Tibial nerve (tissue), 4 donors: ENCODE measurements around the gene GSTM5. TPM values are rescaled to one million over a fixed set of nuclear protein-coding genes. Genes with fewer than 3 reads are reported as not detected.

Source experiments
- DNase-seq, 2 donors: peaks; one replicate each; pipeline ENCODE4 v3.0.0-alpha.2; 2019; ENCODE audit warnings: low spot score in 2 of 2
- H3K27ac ChIP-seq, 4 donors: fragments of 200-600 bp; sonication (generic) in 3 of 4; one replicate each; pipeline ENCODE4 v1.5.1; 2017 to 2019; ENCODE audit warnings: mild to moderate bottlenecking in 1 of 4
- H3K27me3 ChIP-seq, 2 donors: fragments of 200-600 bp; sonication (generic) in 1 of 2; one replicate each; pipeline versions ENCODE4 v1.5.1 to v1.6.0; 2017 to 2019
- H3K36me3 ChIP-seq, 3 donors: fragments of 200-600 bp; sonication (generic); one replicate each; pipeline ENCODE4 v1.5.1; 2018 to 2019
- H3K4me1 ChIP-seq, 4 donors: fragments of 200-600 bp; sonication (generic) in 3 of 4; one replicate each; pipeline ENCODE4 v1.5.1; 2017 to 2019
- H3K4me3 ChIP-seq, 4 donors: fragments of 200-600 bp; sonication (generic) in 3 of 4; one replicate each; pipeline ENCODE4 v1.5.1; 2017 to 2019; ENCODE audit warnings: mild to moderate bottlenecking in 1 of 4, moderate library complexity in 1 of 4
- H3K9me3 ChIP-seq, 4 donors: fragments of 200-600 bp; sonication (generic) in 3 of 4; one replicate each; pipeline ENCODE4 v1.5.1; 2017 to 2019
- EP300 ChIP-seq, 2 donors: sonication (generic); formaldehyde crosslinking; IDR thresholded peaks; one replicate each; pipeline ENCODE4 v1.6.1; 2017; ENCODE audit warnings: antibody characterized with exemption in 2 of 2, mild to moderate bottlenecking in 1 of 2
- POLR2A ChIP-seq, 2 donors: fragments of 450-650 bp; IDR thresholded peaks; one replicate each; pipeline ENCODE4 v1.6.1; 2017; ENCODE audit warnings: antibody characterized with exemption in 2 of 2, mild to moderate bottlenecking in 2 of 2, moderate library complexity in 2 of 2
- WGBS, 2 donors: methylation state at CpG; one replicate each; pipeline ENCODE4 v1.1.5; 2018; 5-methylcytosine and 5-hydroxymethylcytosine counted together
- total RNA-seq, 4 donors: library from RNA; depleted of rRNA; stranded (reverse); fragments of >200 nt; gene quantifications; one replicate each; pipeline ENCODE4 v1.1.0, GENCODE V29; 2016
- TF ChIP-seq, protein P1 (sequence below), 5 experiments: fragments of 200-600 bp in 3 of 5; fragments of 450-650 bp in 2 of 5; sonication (generic) in 3 of 5; IDR thresholded peaks; one replicate each; pipeline ENCODE4 v1.5.1; 2016 to 2019; ENCODE audit warnings: antibody characterized with exemption in 5 of 5, mild to moderate bottlenecking in 3 of 5, moderate library complexity in 2 of 5

Gene GSTM5
- total RNA-seq, 4 donors from 2014 or later, result 1.1 to 9.2 (median 2.8) TPM

DNA sequence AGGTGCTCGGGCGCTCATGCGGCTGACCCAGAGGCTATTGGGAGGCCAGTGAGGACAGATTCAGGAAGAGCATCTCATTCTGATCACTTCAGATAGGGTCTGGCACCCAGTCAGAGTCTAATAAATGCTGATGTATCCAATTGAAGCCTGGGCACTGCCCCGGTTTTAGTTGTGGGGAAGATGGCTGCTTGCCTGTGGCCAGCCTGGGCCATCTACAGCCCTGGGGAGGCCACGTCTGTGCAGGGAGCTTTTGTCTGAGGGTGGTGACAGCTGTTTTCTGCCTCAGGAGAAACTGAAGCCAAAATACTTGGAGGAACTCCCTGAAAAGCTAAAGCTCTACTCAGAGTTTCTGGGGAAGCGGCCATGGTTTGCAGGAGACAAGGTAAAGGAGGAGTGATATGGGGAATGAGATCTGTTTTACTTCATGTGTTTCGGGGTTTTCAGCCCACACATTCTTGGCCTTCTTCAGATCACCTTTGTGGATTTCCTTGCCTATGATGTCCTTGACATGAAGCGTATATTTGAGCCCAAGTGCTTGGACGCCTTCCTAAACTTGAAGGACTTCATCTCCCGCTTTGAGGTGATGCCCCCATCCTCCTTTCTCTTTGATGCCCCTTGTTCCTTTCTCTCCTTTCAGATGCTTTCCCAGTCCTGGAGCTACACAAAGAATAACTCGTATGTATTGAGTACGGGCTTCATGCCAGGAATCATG, 2.8 kb downstream of the GSTM5 start:
- WGBS, 2 donors, result 86 to 88% methylated on average over 12 of the region's 12 CpGs
- Histone ChIP-seq H3K9me3 (no peaks in the 10 kb centered on the region), H3K4me1 (peaks cover 0 to 13% (median 0%) of the 10 kb centered on the region in 4 donors), H3K36me3 (no peaks in the 10 kb centered on the region), H3K27me3 (peaks cover 0 to 7% of the 10 kb centered on the region in 2 donors), H3K27ac (no peak overlapping the region), H3K4me3 (no peak overlapping the region)
- TF ChIP-seq POLR2A (IDR thresholded peaks at IDR 0.05) (no peak), EP300 (IDR thresholded peaks at IDR 0.05) (no peak)
- TF ChIP-seq, protein P1, sequence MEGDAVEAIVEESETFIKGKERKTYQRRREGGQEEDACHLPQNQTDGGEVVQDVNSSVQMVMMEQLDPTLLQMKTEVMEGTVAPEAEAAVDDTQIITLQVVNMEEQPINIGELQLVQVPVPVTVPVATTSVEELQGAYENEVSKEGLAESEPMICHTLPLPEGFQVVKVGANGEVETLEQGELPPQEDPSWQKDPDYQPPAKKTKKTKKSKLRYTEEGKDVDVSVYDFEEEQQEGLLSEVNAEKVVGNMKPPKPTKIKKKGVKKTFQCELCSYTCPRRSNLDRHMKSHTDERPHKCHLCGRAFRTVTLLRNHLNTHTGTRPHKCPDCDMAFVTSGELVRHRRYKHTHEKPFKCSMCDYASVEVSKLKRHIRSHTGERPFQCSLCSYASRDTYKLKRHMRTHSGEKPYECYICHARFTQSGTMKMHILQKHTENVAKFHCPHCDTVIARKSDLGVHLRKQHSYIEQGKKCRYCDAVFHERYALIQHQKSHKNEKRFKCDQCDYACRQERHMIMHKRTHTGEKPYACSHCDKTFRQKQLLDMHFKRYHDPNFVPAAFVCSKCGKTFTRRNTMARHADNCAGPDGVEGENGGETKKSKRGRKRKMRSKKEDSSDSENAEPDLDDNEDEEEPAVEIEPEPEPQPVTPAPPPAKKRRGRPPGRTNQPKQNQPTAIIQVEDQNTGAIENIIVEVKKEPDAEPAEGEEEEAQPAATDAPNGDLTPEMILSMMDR (IDR thresholded peaks at IDR 0.05), result no peak
- DNase-seq, result no peak

DNA sequence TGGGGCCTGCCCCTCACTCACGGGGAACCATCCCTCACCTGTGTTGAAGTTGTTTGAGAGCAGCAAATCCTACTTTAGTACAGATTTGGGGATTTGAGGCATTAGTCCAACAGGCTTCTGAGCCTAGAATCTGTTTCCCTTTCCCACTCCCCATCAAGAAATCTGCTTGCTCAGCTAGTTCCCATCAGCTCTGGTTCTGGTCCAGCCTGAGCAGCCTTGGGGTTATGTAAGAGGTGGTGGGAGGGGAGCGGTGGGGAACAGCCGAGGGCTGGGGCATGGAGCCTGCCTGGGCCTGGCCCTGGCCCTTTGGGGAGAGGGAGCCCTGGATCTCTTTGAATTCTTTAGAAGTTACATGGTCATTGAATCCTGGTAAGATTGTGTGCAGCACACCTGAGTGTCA, 4.1 kb downstream of the GSTM5 start:
- H3K27ac ChIP-seq, result peak overlapping the region in 1 of 4 donors; percentile 10

DNA sequence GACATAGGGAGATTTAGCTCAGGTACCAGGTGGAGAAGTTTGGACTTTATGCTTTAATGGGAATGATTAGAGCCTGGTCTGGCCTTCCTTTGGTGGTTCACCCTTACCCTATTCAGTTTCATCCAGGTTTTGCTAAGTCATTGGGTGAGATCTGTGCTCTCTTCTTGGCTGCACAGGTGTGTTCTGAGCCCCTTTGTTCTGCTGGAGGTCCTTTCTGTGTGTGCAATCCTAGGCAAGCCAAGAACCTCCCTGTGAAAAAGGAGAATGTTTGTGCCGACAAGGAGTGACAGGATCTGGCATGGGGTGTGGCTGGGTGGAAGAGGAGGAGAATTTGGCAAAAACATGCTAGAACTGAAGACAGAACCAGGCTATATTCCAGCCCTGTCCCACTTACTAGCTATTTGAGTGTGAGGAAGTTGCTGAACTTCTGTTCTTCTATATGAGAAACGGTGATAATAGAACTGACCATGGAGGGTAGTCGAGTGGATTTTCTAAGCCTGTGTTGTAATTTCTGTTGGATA, 4.6 kb downstream of the GSTM5 start:
- no peaks in the 10 kb centered on the region for H3K9me3 ChIP-seq
- no peak overlapping the region for H3K4me3 ChIP-seq
- H3K27ac ChIP-seq, result peak overlapping the region in 1 of 4 donors; percentile 15
- DNase-seq, result no peak
- no peaks in the 10 kb centered on the region for H3K36me3 ChIP-seq
- peaks cover 0 to 13% (median 0%) of the 10 kb centered on the region in 4 donors for H3K4me1 ChIP-seq
- H3K27me3 ChIP-seq, result peaks cover 0 to 7% of the 10 kb centered on the region in 2 donors
- 72 to 81% methylated on average over 3 of the region's 3 CpGs for WGBS, 2 donors
- no peak for TF ChIP-seq POLR2A (IDR thresholded peaks at IDR 0.05)
- TF ChIP-seq, protein P1 (IDR thresholded peaks at IDR 0.05), result no peak
- no peak for TF ChIP-seq EP300 (IDR thresholded peaks at IDR 0.05)

More for the DNA sequence above, 4.1 kb downstream of the GSTM5 start:
- H3K27me3 ChIP-seq, result peaks cover 0 to 7% of the 10 kb centered on the region in 2 donors
- H3K4me1 ChIP-seq, result peaks cover 0 to 13% (median 0%) of the 10 kb centered on the region in 4 donors
- TF ChIP-seq EP300 (IDR thresholded peaks at IDR 0.05) (no peak), POLR2A (IDR thresholded peaks at IDR 0.05) (no peak)
- TF ChIP-seq, protein P1 (IDR thresholded peaks at IDR 0.05), result no peak
- no peak overlapping the region for H3K4me3 ChIP-seq
- H3K9me3 ChIP-seq, result no peaks in the 10 kb centered on the region
- 76 to 88% methylated on average over 3 of the region's 3 CpGs for WGBS, 2 donors
- DNase-seq, result no peak
- no peaks in the 10 kb centered on the region for H3K36me3 ChIP-seq

DNA sequence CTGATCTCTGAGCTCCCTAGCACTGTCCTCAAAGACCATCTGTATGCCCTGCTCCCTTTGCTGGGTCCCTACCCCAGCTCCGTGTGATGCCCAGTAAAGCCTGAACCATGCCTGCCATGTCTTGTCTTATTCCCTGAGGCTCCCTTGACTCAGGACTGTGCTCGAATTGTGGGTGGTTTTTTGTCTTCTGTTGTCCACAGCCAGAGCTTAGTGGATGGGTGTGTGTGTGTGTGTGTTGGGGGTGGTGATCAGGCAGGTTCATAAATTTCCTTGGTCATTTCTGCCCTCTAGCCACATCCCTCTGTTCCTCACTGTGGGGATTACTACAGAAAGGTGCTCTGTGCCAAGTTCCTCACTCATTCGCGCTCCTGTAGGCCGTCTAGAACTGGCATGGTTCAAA, 5.7 kb downstream of the GSTM5 start:
- Histone ChIP-seq H3K36me3 (no peaks in the 10 kb centered on the region), H3K4me1 (peaks cover 0 to 13% (median 0%) of the 10 kb centered on the region in 4 donors), H3K27me3 (no peaks in the 10 kb centered on the region), H3K9me3 (no peaks in the 10 kb centered on the region), H3K27ac (no peak overlapping the region), H3K4me3 (no peak overlapping the region)
- no peak for DNase-seq
- WGBS, 2 donors, result 77 to 81% methylated on average over 5 of the region's 5 CpGs
- TF ChIP-seq EP300 (IDR thresholded peaks at IDR 0.05) (no peak), POLR2A (IDR thresholded peaks at IDR 0.05) (no peak)
- TF ChIP-seq, protein P1 (IDR thresholded peaks at IDR 0.05), result no peak

DNA sequence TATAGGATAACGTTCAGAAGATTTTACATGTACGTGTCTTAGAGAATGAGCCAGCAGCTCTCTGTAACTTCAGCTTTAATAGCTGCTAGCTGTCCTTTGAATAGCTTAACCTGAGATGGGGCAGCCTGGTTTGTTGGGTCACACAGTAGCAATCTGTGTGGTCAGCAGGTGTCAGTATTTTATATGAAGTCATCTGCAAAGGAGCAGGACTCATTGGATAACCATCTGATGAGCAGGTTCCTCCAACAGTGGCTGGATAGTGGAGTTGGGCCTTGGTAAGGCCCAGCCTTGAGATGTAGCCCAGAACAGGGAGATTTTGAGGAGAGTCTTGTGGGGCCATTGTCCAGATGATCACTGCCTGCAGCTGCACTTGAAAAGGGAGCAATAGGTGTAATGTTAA, 6.4 kb downstream of the GSTM5 start:
- H3K9me3 ChIP-seq, result no peaks in the 10 kb centered on the region
- H3K27ac ChIP-seq, result no peak overlapping the region
- H3K36me3 ChIP-seq, result no peaks in the 10 kb centered on the region
- peaks cover 0 to 13% (median 0%) of the 10 kb centered on the region in 4 donors for H3K4me1 ChIP-seq
- TF ChIP-seq, protein P1 (IDR thresholded peaks at IDR 0.05), result no peak
- TF ChIP-seq POLR2A (IDR thresholded peaks at IDR 0.05) (no peak), EP300 (IDR thresholded peaks at IDR 0.05) (no peak)
- H3K4me3 ChIP-seq, result no peak overlapping the region
- no peak for DNase-seq
- WGBS, 2 donors, result 81 to 86% methylated on average over 2 of the region's 2 CpGs
- no peaks in the 10 kb centered on the region for H3K27me3 ChIP-seq
